ENCODE data around the gene ERBB2. TPM values are rescaled to one million over a fixed set of nuclear protein-coding genes. Genes with fewer than 3 reads are reported as not detected.

ERBB2 gene
- total and polyA plus RNA-seq, 10 of the 15 experiments (the other 5 are each of a cell fraction or from before 2014, with no cell fraction given), result 0.39 to 7.0 (median 4.3) TPM

DNA sequence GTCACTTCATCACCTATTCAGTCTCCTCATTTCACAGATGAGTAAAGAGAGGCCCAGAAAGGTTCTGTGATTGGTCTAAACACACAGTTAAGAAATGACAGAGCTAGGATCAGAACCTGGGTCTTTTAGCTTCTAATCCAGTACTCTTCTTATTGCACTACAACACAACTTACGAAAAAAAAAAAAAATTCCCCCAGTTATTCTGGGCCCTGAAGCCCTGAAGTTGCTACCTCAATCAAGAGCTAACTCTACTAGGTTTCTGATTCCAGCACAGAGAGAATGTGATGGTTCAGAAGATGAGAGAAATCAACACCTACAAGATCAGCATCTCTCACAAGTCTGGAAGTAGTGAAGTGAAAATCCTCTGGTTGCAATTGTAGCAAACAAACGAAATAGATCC is 75.2 kb downstream of the ERBB2 start:
- BruUV-seq (replicated peaks), result no TSS peak
- in situ Hi-C loops (cut with MboI), result no loop called here
- Histone ChIP-seq H3K4me2 (ENCODE audit: control insufficient read depth, insufficient read depth) (peak overlapping the region; percentile 97), H3K4me3 (peak overlapping the region; percentile 79), H4K20me1 (ENCODE audit: control insufficient read depth, insufficient read depth) (no peaks in the 10 kb centered on the region), H3K36me3 (ENCODE audit: control insufficient read depth in 2 of 2, insufficient read depth in 2 of 2, low read length in 1 of 2) (peaks cover 4 to 23% of the 10 kb centered on the region in 2 experiments), H3K27me3 (replicated peaks in 1 of 2; ENCODE audit: control insufficient read depth in 2 of 2, insufficient read depth in 2 of 2, low read length in 1 of 2) (no peaks in the 10 kb centered on the region), H3K27ac (ENCODE audit: control insufficient read depth, insufficient read depth) (peak overlapping the region; percentile 95), H3K4me1 (ENCODE audit: control insufficient read depth, insufficient read depth, low read length) (peaks cover 64% of the 10 kb centered on the region), H3K79me2 (ENCODE audit: control insufficient read depth, insufficient read depth, low read length) (peaks cover 89% of the 10 kb centered on the region), H3K9ac (ENCODE audit: control insufficient read depth, insufficient read depth, low read length) (peak overlapping the region; percentile 74), H3K9me3 (replicated peaks; ENCODE audit: control insufficient read depth, insufficient read depth, low read length) (no peaks in the 10 kb centered on the region; the same call in 2 of the 3 replicates), H2AFZ (ENCODE audit: control insufficient read depth, low read depth, low read length) (no peak overlapping the region)
- ATAC-seq, result peak; percentile 58
- POLR2A ChIA-PET, result interaction anchor here (0.5 to 4.9 kb wide), 13 partner anchors 11 to 768 kb away, joined by 3 to 81 read pairs (median 3); partner anchors contain the start of genes GSDMA and IKZF3
- intact Hi-C loops (cut with micrococcal nuclease; ENCODE audit: unreplicated experiment), result loop anchor here (5.0 kb wide), 1 partner anchor 87 kb away; the partner anchor contains the start of gene IKZF3
- RAD21 ChIA-PET (ENCODE audit: unreplicated experiment), result interaction anchor here (1.1 to 3.9 kb wide), 11 partner anchors 11 to 153 kb away, joined by 3 to 64 read pairs (median 7); partner anchors contain the start of gene IKZF3
- peak; percentile 66 for DNase-seq (ENCODE audit: low read depth, low spot score)
- SMC1A ChIA-PET (ENCODE audit: uncharacterized antibody, unreplicated experiment), result interaction anchor here (0.6 to 4.9 kb wide), 17 partner anchors 8 to 140 kb away, joined by 3 to 60 read pairs (median 5); no protein-coding TSS in a partner anchor
- TF ChIP-seq BHLHE40 (IDR thresholded peaks at IDR 0.05; ENCODE audit: borderline replicate concordance in 1 of 2, low read depth in 2 of 2, low read length in 1 of 2), result 0 out of 4 replicates have a peak, but pooled peaks of 1 of the 2 experiments have one; percentile 28
- TF ChIP-seq ZNF384 (IDR thresholded peaks at IDR 0.05; ENCODE audit: borderline replicate concordance, low read depth, low read length), result 0 out of 2 replicates have a peak, but pooled peaks have one; percentile 39
- 0 out of 2 replicates have a peak, but pooled peaks have one; percentile 49 for TF ChIP-seq TAF1 (IDR thresholded peaks at IDR 0.05; ENCODE audit: borderline replicate concordance, low read depth, low read length)
- no peak for TF ChIP-seq GABPA (IDR thresholded peaks at IDR 0.05; ENCODE audit: low read depth)
- 0 out of 2 replicates have a peak, but pooled peaks have one; percentile 47 for TF ChIP-seq NBN (IDR thresholded peaks at IDR 0.05)
- TF ChIP-seq, protein P1, sequence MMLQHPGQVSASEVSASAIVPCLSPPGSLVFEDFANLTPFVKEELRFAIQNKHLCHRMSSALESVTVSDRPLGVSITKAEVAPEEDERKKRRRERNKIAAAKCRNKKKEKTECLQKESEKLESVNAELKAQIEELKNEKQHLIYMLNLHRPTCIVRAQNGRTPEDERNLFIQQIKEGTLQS (IDR thresholded peaks at IDR 0.05; ENCODE audit: borderline replicate concordance, extremely low read depth, low read depth, low read length), result no peak
- TF ChIP-seq IRF4 (IDR thresholded peaks at IDR 0.05; ENCODE audit: low read depth, low read length), result no peak
- TF ChIP-seq MXI1 (IDR thresholded peaks at IDR 0.05; ENCODE audit: low read depth, low read length), result 0 out of 2 replicates have a peak, but pooled peaks have one; percentile 30
- TF ChIP-seq SMAD1 (IDR thresholded peaks at IDR 0.05; ENCODE audit: low read depth, partially characterized antibody), result no peak
- TF ChIP-seq ATF2 (IDR thresholded peaks at IDR 0.05; ENCODE audit: low read length), result 0 out of 2 replicates have a peak, but pooled peaks have one; percentile 25
- no peak for TF ChIP-seq SUPT20H (IDR thresholded peaks at IDR 0.05; ENCODE audit: borderline replicate concordance, control insufficient read depth, low read depth, low read length)
- TF ChIP-seq MEF2A (IDR thresholded peaks at IDR 0.05; ENCODE audit: insufficient read depth, low read depth, low read length), result 0 out of 2 replicates have a peak, but pooled peaks have one; percentile 58
- 3% methylated on average over 2 of the region's 2 CpGs for WGBS (ENCODE audit: insufficient coverage, insufficient replicate concordance, low lambda C conversion rate, missing lambda C conversion rate)
- CTCF ChIA-PET, result interaction anchor here (0.7 to 3.8 kb wide), 10 partner anchors 12 to 657 kb away, joined by 3 to 30 read pairs (median 5); partner anchors contain the start of gene PSMD3
- no peak for FAIRE-seq
